ENCODE measurements around the gene DENND4C.
A peak's percentile ranks its signal among the peaks of the same experiment; 100 is the strongest.
"Not testable (repeated sequence)": the region's sequence is repeated elsewhere in the genome, so short reads cannot be mapped to it uniquely, and the experiment has no call there.

The DENND4C gene

DNA sequence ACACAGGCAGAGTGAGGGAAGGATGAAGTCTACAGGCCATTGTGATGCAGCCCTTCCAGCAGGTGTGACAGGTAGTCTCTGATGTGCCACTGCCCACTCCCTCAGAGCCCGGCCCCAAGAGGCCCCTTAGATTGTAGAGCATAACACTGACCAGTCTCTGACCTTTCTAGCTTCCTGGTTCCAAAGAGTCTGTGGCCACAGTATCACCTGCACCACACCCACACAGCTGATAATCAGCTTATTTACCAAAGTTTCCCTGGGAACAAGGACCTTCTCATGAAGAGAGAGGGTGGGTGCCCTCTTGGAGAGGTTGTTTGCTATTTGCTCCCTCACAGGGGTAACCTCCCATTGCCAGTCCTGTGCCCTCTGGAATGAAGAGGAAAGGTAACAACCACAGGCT is 167.4 kb downstream of the DENND4C start:
- Histone ChIP-seq H3K9ac (ENCODE audit: low read depth in 1 of 2, low read length in 2 of 2) (no peak overlapping the region), H3K4me3 (ENCODE audit: low read depth in 1 of 2, low read length in 2 of 2) (no peak overlapping the region), H3K27me3 (ENCODE audit: control insufficient read depth in 1 of 2, insufficient read depth in 2 of 2, low read length in 2 of 2) (no peaks in the 10 kb centered on the region), H3K27ac (ENCODE audit: low read depth, low read length) (no peak overlapping the region), H3K36me3 (ENCODE audit: control insufficient read depth in 1 of 2, insufficient read depth in 2 of 2, low read length in 2 of 2) (no peaks in the 10 kb centered on the region), H3K4me1 (ENCODE audit: control insufficient read depth in 1 of 2, insufficient read depth in 2 of 2, low read length in 2 of 2) (peaks cover 0 to 8% of the 10 kb centered on the region in 2 donors), H3K9me3 (ENCODE audit: control insufficient read depth in 1 of 2, low read length in 2 of 2) (no peaks in the 10 kb centered on the region)

DNA sequence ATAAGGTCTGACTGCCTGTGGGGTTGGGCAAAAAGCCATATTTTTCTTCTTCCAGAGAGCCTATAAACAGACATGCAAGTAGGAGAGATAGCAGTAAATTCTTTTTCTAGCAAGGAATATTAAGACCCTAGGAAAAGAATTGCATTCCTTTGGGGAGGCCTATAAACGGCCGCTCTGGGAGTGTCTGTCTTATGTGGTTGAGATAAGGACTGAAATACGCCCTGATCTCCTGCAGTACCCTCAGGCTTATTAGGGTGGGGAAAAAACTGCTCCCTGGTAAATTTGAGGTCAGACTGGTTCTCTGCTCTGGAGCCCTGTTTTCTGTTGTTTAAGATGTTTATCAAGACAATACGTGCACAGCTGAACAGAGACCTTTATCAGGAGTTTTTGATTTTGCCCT is 172.7 kb downstream of the DENND4C start:
- not testable (repeated sequence) for H3K36me3 ChIP-seq (ENCODE audit: control insufficient read depth in 1 of 2, insufficient read depth in 2 of 2, low read length in 2 of 2); H3K27me3 ChIP-seq (ENCODE audit: control insufficient read depth in 1 of 2, insufficient read depth in 2 of 2, low read length in 2 of 2); H3K4me3 ChIP-seq (ENCODE audit: low read depth in 1 of 2, low read length in 2 of 2); H3K27ac ChIP-seq (ENCODE audit: low read depth, low read length); H3K9ac ChIP-seq (ENCODE audit: low read depth in 1 of 2, low read length in 2 of 2); H3K9me3 ChIP-seq (ENCODE audit: control insufficient read depth in 1 of 2, low read length in 2 of 2)
- H3K4me1 ChIP-seq (ENCODE audit: control insufficient read depth in 1 of 2, insufficient read depth in 2 of 2, low read length in 2 of 2), result peaks cover 4 to 12% of the 10 kb centered on the region in 2 donors

DNA sequence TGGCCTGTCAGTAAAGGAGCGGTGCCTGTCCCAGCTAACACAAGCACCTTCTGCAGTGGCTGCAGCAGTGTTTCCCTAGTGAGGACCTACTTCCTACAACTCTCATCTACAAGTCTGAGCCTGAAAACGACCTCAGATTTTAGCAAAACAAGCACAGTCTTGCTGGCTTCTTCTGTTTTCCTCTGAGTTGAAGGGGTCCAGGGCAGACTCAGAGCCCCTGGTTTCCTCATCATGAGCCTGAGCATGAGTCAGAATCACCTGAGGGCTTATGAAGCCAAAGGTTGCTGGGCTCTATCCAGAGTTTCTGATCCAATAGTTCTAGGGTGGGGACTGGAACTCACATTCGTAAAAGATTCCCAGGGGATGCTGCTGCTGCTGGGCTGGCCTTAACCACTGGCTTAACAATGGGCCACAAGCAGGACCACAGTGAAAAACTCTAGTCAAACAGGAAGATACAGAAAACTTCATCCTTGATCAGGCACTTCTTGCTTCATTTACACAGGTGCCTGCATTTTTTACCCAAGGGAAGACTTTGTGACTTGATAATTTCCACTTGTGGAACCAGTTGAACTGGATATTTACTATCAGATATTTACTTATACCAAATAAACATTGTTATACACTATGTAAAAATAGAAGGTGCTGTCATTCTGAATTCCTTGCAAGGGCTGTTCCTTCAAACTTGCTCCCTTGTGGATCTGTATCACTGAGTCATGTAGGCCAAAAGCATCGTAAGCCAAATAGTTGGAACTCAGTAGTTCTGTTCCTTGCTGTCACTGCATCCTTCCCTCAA is 174.0 kb downstream of the DENND4C start:
- H3K9me3 ChIP-seq (ENCODE audit: control insufficient read depth in 1 of 2, low read length in 2 of 2), result peaks cover 2 to 3% of the 10 kb centered on the region in 2 donors
- no peaks in the 10 kb centered on the region for H3K36me3 ChIP-seq (ENCODE audit: control insufficient read depth in 1 of 2, insufficient read depth in 2 of 2, low read length in 2 of 2)

DNA sequence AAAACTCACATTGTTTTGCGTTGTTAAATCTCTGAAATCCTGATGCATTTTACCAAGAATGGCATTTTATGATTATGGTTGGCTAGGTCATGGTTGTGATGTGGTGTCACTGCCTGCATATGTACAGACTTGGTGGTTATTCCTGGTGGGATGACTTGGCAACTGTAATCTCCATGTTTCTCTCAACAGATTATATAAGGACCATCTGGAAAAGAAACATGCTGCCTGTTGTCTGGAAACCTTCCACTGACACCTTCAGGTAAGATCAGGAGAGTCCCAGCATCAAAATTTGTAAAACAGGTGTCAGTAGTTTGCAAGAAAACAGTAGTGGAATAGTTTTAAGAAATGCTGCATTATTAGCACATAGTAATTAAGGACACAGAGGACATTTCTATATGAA is 175.3 kb downstream of the DENND4C start:
- Histone ChIP-seq H3K4me1 (ENCODE audit: control insufficient read depth in 1 of 2, insufficient read depth in 2 of 2, low read length in 2 of 2) (peaks cover 17 to 22% of the 10 kb centered on the region in 2 donors), H3K9me3 (ENCODE audit: control insufficient read depth in 1 of 2, low read length in 2 of 2) (peaks cover 2 to 3% of the 10 kb centered on the region in 2 donors), H3K27ac (ENCODE audit: low read depth, low read length) (no peak overlapping the region), H3K36me3 (ENCODE audit: control insufficient read depth in 1 of 2, insufficient read depth in 2 of 2, low read length in 2 of 2) (no peaks in the 10 kb centered on the region), H3K4me3 (ENCODE audit: low read depth in 1 of 2, low read length in 2 of 2) (no peak overlapping the region), H3K27me3 (ENCODE audit: control insufficient read depth in 1 of 2, insufficient read depth in 2 of 2, low read length in 2 of 2) (no peaks in the 10 kb centered on the region), H3K9ac (ENCODE audit: low read depth in 1 of 2, low read length in 2 of 2) (no peak overlapping the region)

More for the DNA sequence above, 174.0 kb downstream of the DENND4C start:
- Histone ChIP-seq H3K9ac (ENCODE audit: low read depth in 1 of 2, low read length in 2 of 2) (no peak overlapping the region), H3K27me3 (ENCODE audit: control insufficient read depth in 1 of 2, insufficient read depth in 2 of 2, low read length in 2 of 2) (no peaks in the 10 kb centered on the region), H3K4me3 (ENCODE audit: low read depth in 1 of 2, low read length in 2 of 2) (no peak overlapping the region), H3K4me1 (ENCODE audit: control insufficient read depth in 1 of 2, insufficient read depth in 2 of 2, low read length in 2 of 2) (peaks cover 8 to 15% of the 10 kb centered on the region in 2 donors), H3K27ac (ENCODE audit: low read depth, low read length) (peak overlapping the region; percentile 20)

DNA sequence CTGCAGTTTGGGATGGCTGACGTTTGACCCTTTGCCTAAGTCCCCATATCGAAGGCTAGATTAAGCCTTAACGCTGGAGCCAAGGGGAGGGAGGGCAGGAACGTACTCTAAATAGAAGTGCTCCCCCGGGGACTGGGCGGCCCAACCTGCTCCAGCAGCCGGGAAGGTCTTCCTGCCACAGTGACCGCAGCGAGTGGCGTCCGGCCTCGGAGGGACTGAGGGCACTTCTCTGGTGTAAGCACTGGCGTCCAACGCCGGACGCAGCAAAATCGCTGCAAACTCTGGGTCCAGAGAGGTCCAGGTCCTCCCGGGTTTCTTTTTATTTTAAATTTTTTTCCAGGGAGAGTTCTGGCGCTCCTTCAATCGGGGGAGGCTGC is 177.8 kb downstream of the DENND4C start:
- H3K9me3 ChIP-seq (ENCODE audit: control insufficient read depth in 1 of 2, low read length in 2 of 2), result peaks cover 2 to 3% of the 10 kb centered on the region in 2 donors
- H3K36me3 ChIP-seq (ENCODE audit: control insufficient read depth in 1 of 2, insufficient read depth in 2 of 2, low read length in 2 of 2), result no peaks in the 10 kb centered on the region
- H3K27me3 ChIP-seq (ENCODE audit: control insufficient read depth in 1 of 2, insufficient read depth in 2 of 2, low read length in 2 of 2), result no peaks in the 10 kb centered on the region
- peak overlapping the region; percentile 53 to 56 for H3K9ac ChIP-seq (ENCODE audit: low read depth in 1 of 2, low read length in 2 of 2)
- H3K27ac ChIP-seq (ENCODE audit: low read depth, low read length), result no peak overlapping the region
- H3K4me1 ChIP-seq (ENCODE audit: control insufficient read depth in 1 of 2, insufficient read depth in 2 of 2, low read length in 2 of 2), result peaks cover 17 to 22% of the 10 kb centered on the region in 2 donors
- H3K4me3 ChIP-seq (ENCODE audit: low read depth in 1 of 2, low read length in 2 of 2), result peak overlapping the region; percentile 92 to 95

DNA sequence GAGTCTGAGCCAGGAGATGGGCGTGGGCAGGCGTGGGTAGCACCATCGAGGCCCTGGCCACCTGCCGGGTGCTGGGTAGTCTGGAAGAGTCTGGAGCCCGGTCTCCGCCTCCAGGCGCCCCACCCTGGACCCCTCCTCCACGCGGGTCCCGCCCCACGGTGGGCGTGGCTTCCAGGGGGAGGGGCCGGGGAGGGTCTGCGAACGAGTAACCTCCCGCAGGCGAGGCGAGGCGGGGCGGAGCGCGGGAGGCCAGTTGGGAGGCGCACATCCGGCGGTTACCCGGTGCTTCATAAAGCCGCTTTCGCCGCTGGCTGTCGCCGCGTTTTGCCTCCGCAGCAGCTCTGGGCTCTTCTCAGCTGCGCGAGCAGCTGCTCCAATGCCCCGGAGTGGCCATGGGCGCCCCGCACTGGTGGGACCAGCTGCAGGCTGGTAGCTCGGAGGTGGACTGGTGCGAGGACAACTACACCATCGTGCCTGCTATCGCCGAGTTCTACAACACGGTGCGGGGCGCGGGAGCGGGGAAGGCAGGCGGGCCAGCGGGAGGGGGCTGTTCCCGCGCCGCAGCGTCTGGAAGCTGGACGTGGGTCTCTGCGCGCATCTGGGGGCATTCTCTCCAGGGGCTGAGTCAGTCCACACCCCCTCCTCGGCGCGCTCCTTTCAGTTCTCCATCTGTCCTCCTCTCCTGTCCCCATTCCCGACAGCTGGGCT is 178.4 kb downstream of the DENND4C start, which contains the start of gene ACER2:
TSS of gene ACER2 (plus strand) at position 317 of the 708 bp plus-strand sequence. CDS start at position 393, 76 bp downstream.
- Histone ChIP-seq H3K4me3 (ENCODE audit: low read depth in 1 of 2, low read length in 2 of 2) (peak within 1 kb of the TSS; percentile 92 to 95), H3K36me3 (ENCODE audit: control insufficient read depth in 1 of 2, insufficient read depth in 2 of 2, low read length in 2 of 2) (no peaks in the 10 kb centered on the region), H3K9me3 (ENCODE audit: control insufficient read depth in 1 of 2, low read length in 2 of 2) (peaks cover 1 to 3% of the 10 kb centered on the region in 2 donors), H3K27me3 (ENCODE audit: control insufficient read depth in 1 of 2, insufficient read depth in 2 of 2, low read length in 2 of 2) (no peaks in the 10 kb centered on the region), H3K27ac (ENCODE audit: low read depth, low read length) (peak within 1 kb of the TSS; percentile 30), H3K4me1 (ENCODE audit: control insufficient read depth in 1 of 2, insufficient read depth in 2 of 2, low read length in 2 of 2) (peaks cover 17 to 21% of the 10 kb centered on the region in 2 donors), H3K9ac (ENCODE audit: low read depth in 1 of 2, low read length in 2 of 2) (peak within 1 kb of the TSS; percentile 84 to 88)

DNA sequence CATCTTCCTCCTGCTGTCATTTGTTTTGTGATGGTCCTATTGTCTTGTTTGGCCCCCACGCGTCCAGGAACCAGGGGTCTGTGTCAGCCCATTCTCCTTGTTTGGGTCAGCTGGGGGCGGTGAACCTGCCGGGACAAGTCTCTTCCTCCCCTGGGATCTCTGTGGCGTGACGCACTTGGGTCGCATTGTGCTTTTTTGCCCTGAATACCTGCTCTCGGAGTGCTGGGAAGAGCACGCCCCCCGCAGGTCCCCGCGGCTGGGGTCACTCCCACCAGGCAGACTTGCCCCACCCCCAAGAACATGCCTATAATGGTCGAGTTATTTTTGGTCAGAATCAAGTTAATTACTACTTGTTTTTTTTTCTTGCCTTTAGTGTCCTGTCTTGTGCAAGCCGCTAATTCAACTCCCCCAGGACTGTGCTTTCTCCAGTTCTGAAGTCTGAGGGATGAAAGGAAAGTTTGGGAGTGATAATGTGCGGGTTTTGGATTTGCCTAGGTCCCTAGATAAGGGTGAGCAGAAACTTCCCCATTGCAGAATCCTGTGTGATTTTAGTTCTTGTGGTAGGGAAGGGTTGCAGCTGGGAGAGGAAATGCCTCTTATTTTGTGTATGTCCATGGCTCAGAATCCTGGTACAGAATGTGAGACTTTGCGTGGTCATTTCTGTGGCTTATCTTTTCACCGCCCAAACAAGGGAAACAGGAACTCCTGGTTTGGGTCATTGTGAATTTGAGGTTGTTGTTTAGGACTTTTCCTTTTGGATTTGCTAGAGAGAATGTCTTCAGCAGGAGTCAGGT is 179.1 kb downstream of the DENND4C start:
- Histone ChIP-seq H3K9me3 (ENCODE audit: control insufficient read depth in 1 of 2, low read length in 2 of 2) (no peaks in the 10 kb centered on the region), H3K4me1 (ENCODE audit: control insufficient read depth in 1 of 2, insufficient read depth in 2 of 2, low read length in 2 of 2) (peaks cover 14 to 17% of the 10 kb centered on the region in 2 donors), H3K4me3 (ENCODE audit: low read depth in 1 of 2, low read length in 2 of 2) (peak overlapping the region; percentile 92 to 95), H3K27ac (ENCODE audit: low read depth, low read length) (peak overlapping the region; percentile 30), H3K9ac (ENCODE audit: low read depth in 1 of 2, low read length in 2 of 2) (peak overlapping the region; percentile 84 to 88), H3K36me3 (ENCODE audit: control insufficient read depth in 1 of 2, insufficient read depth in 2 of 2, low read length in 2 of 2) (no peaks in the 10 kb centered on the region), H3K27me3 (ENCODE audit: control insufficient read depth in 1 of 2, insufficient read depth in 2 of 2, low read length in 2 of 2) (no peaks in the 10 kb centered on the region)

DNA sequence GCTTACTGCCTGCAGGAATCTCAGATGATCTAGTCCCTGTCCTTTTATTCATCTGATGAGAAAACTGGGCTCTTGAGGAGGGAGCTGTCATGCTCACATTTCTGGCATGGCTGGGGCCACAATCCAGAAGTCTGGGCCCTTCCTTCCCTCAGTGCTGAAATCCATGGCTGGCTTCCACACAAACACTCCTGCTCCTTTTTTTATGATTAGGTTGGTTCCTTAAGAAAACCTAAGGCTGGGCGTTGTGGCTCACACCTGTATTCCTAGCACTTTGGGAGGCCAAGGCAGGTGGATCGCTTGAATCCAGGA is 179.7 kb downstream of the DENND4C start:
- Histone ChIP-seq H3K27me3 (ENCODE audit: control insufficient read depth in 1 of 2, insufficient read depth in 2 of 2, low read length in 2 of 2) (no peaks in the 10 kb centered on the region), H3K9ac (ENCODE audit: low read depth in 1 of 2, low read length in 2 of 2) (peak overlapping the region; percentile 8 to 88), H3K4me1 (ENCODE audit: control insufficient read depth in 1 of 2, insufficient read depth in 2 of 2, low read length in 2 of 2) (peaks cover 10 to 17% of the 10 kb centered on the region in 2 donors), H3K36me3 (ENCODE audit: control insufficient read depth in 1 of 2, insufficient read depth in 2 of 2, low read length in 2 of 2) (no peaks in the 10 kb centered on the region), H3K27ac (ENCODE audit: low read depth, low read length) (no peak overlapping the region), H3K4me3 (ENCODE audit: low read depth in 1 of 2, low read length in 2 of 2) (peak overlapping the region in 1 of 2 donors; percentile 92), H3K9me3 (ENCODE audit: control insufficient read depth in 1 of 2, low read length in 2 of 2) (no peaks in the 10 kb centered on the region)

DNA sequence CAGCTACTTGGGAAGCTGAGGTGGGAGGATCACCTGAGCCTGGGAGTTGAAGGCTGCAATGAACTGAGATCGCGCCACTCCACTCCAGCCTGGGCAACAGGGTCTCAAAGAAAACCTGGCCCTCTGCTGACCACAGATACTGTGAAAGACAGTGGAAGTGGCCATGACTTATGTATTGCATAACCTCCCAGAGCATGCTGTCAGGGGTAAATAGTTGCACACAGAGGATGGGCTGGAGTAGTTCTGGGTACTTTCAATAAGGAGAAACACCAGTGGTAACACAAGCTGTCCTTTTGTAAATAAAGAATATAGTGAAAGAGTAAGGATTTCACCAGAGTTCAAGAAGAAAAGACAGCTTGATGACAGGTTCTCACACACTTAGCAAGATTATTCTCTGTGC is 180.1 kb downstream of the DENND4C start:
- H3K9me3 ChIP-seq (ENCODE audit: control insufficient read depth in 1 of 2, low read length in 2 of 2), result no peaks in the 10 kb centered on the region
- H3K36me3 ChIP-seq (ENCODE audit: control insufficient read depth in 1 of 2, insufficient read depth in 2 of 2, low read length in 2 of 2), result no peaks in the 10 kb centered on the region
- no peak overlapping the region for H3K27ac ChIP-seq (ENCODE audit: low read depth, low read length)
- no peak overlapping the region for H3K9ac ChIP-seq (ENCODE audit: low read depth in 1 of 2, low read length in 2 of 2)
- peaks cover 10 to 17% of the 10 kb centered on the region in 2 donors for H3K4me1 ChIP-seq (ENCODE audit: control insufficient read depth in 1 of 2, insufficient read depth in 2 of 2, low read length in 2 of 2)
- no peaks in the 10 kb centered on the region for H3K27me3 ChIP-seq (ENCODE audit: control insufficient read depth in 1 of 2, insufficient read depth in 2 of 2, low read length in 2 of 2)
- no peak overlapping the region for H3K4me3 ChIP-seq (ENCODE audit: low read depth in 1 of 2, low read length in 2 of 2)

DNA sequence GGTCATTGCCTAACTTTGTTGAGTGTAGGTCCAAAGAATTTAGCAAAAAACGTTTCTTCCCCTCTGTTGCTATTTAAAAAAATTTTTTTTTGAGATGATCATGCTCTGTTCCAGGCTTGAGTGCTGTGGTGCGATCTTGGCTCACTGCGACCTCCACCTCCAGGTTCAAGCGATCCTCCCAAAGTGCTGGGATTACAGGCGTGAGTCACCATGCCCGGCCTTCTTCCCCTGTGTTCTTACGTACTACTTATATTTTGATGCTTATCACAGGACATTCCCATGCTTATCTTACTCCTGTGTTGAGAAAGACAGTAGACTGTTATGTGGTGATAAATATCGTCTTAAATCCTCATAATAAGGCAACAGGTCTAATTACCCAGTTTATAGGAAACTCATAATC is 180.8 kb downstream of the DENND4C start:
- Histone ChIP-seq H3K27me3 (ENCODE audit: control insufficient read depth in 1 of 2, insufficient read depth in 2 of 2, low read length in 2 of 2) (no peaks in the 10 kb centered on the region), H3K27ac (ENCODE audit: low read depth, low read length) (no peak overlapping the region), H3K9me3 (ENCODE audit: control insufficient read depth in 1 of 2, low read length in 2 of 2) (no peaks in the 10 kb centered on the region), H3K36me3 (ENCODE audit: control insufficient read depth in 1 of 2, insufficient read depth in 2 of 2, low read length in 2 of 2) (no peaks in the 10 kb centered on the region), H3K9ac (ENCODE audit: low read depth in 1 of 2, low read length in 2 of 2) (no peak overlapping the region), H3K4me3 (ENCODE audit: low read depth in 1 of 2, low read length in 2 of 2) (no peak overlapping the region), H3K4me1 (ENCODE audit: control insufficient read depth in 1 of 2, insufficient read depth in 2 of 2, low read length in 2 of 2) (peaks cover 10 to 17% of the 10 kb centered on the region in 2 donors)
